PC-3 (cell line): ENCODE measurements around the gene WDR5B. TPM values are rescaled to one million over a fixed set of nuclear protein-coding genes. Genes with fewer than 3 reads are reported as not detected.

Source experiments
- ATAC-seq: fragments of 200-7000 bp; cut with Tn5 transposase; 2 replicates; pipeline ENCODE4 v1.9.1; 2020; ENCODE audit warnings: mild to moderate bottlenecking, moderate library complexity
- BruUV-seq: library from RNA; stranded (reverse); fragments of 400-500 nt; replicated peaks from 2 replicates; lab custom pipeline; 2021; lab: Mats Ljungman, UMichigan
- CTCF ChIA-PET: fragments of 300-600 bp; sonication (Branson Sonifier 250); formaldehyde crosslinking; loops from one replicate; lab custom pipeline; 2022; ENCODE audit warnings: antibody characterized with exemption; lab: Charles Lee
- POLR2A ChIA-PET: fragments of 300-600 bp; sonication (Branson Sonifier 250); formaldehyde crosslinking; loops from one replicate; lab custom pipeline; 2022; ENCODE audit warnings: antibody characterized with exemption; ENCODE audit not compliant: unreplicated experiment; lab: Charles Lee
- DNase-seq: peaks from one replicate; pipeline ENCODE4 v3.0.0-alpha.2; 2015
- H2AFZ ChIP-seq: fragments of 300-600 bp; sonication (generic); 2 replicates; pipeline ENCODE4 v1.6.0; 2016; ENCODE audit warnings: antibody characterized with exemption, low read length
- H3F3A ChIP-seq: fragments of 300-600 bp; sonication (generic); one replicate; pipeline ENCODE4 v1.6.0; 2017; ENCODE audit warnings: antibody characterized with exemption, low read length, control low read depth, mild to moderate bottlenecking; ENCODE audit not compliant: unreplicated experiment
- H3K27ac ChIP-seq: fragments of 300-600 bp; sonication (generic); 2 replicates; pipeline ENCODE4 v1.5.1; 2016; ENCODE audit warnings: mild to moderate bottlenecking, low read length
- H3K27me3 ChIP-seq: fragments of 300-600 bp; sonication (generic); 2 replicates; pipeline ENCODE4 v1.6.1; 2016; ENCODE audit warnings: low read length, mixed read lengths
- H3K36me3 ChIP-seq: fragments of 300-600 bp; sonication (generic); 2 replicates; pipeline ENCODE4 v1.6.1; 2016; ENCODE audit warnings: low read depth, mixed run types, low read length, mixed read lengths
- H3K4me1 ChIP-seq: fragments of 300-600 bp; sonication (generic); 2 replicates; pipeline ENCODE4 v1.5.1; 2016; ENCODE audit warnings: low read length; ENCODE audit not compliant: insufficient read depth
- H3K4me2 ChIP-seq: fragments of 300-600 bp; sonication (generic); 2 replicates; pipeline ENCODE4 v1.6.0; 2016; ENCODE audit warnings: low read length
- H3K4me3 ChIP-seq: fragments of 300-600 bp; sonication (generic); 2 replicates; pipeline ENCODE4 v1.5.1; 2016; ENCODE audit warnings: mild to moderate bottlenecking, low read length, mixed read lengths
- H3K79me2 ChIP-seq: fragments of 300-600 bp; sonication (generic); 2 replicates; pipeline ENCODE4 v1.6.1; 2017; ENCODE audit warnings: low read length, mixed read lengths
- H3K9ac ChIP-seq: fragments of 300-600 bp; sonication (generic); 2 replicates; pipeline ENCODE4 v1.6.0; 2016; ENCODE audit warnings: mild to moderate bottlenecking, low read length
- H3K9me2 ChIP-seq: fragments of 300-600 bp; sonication (generic); replicated peaks from 2 replicates; pipeline ENCODE4 v1.6.1; 2016; ENCODE audit warnings: mixed run types, low read length, mixed read lengths
- H3K9me3 ChIP-seq: fragments of 300-600 bp; sonication (generic); 2 replicates; pipeline ENCODE4 v1.6.1; 2016; ENCODE audit warnings: low read length, mixed read lengths
- H4K20me1 ChIP-seq: fragments of 300-600 bp; sonication (generic); 2 replicates; pipeline ENCODE4 v1.6.1; 2016; ENCODE audit warnings: low read length, mixed read lengths
- CTCF ChIP-seq: fragments of 300-600 bp; sonication (generic); conservative IDR thresholded peaks from 2 replicates; pipeline ENCODE4 v1.5.1; 2017; ENCODE audit warnings: antibody characterized with exemption, low read depth, mild to moderate bottlenecking, low read length
- EZH2 ChIP-seq: fragments of 300-600 bp; sonication (generic); IDR thresholded peaks from one replicate; pipeline ENCODE4 v1.6.1; 2017; ENCODE audit warnings: antibody characterized with exemption, mild to moderate bottlenecking, low read length; ENCODE audit not compliant: unreplicated experiment
- EZH2phosphoT487 ChIP-seq: fragments of 300-600 bp; sonication (generic); IDR thresholded peaks from 2 replicates; pipeline ENCODE4 v1.6.1; 2018; ENCODE audit warnings: mild to moderate bottlenecking, antibody characterized with exemption, low read length, borderline replicate concordance
- intact Hi-C: fragments of 100-400 bp; cut with micrococcal nuclease; formaldehyde crosslinking; loops from 2 replicates; pipeline ENCODE4 v1.9.0; 2023
- total RNA-seq: library from RNA; depleted of rRNA; stranded (reverse); fragments of >200 nt; gene quantifications from 2 replicates; pipeline ENCODE4 v1.2.3, GENCODE V29; 2014

The WDR5B gene
- total RNA-seq, 1 experiment from 2014 or later, result 4.0 TPM

- no peaks in the 10 kb centered on the region for H3K9me3 ChIP-seq
These were observed 25.2 kb downstream of the WDR5B start for GRCh38 chr3:122390665-122391064.

GRCh38 chr3:122389892-122390291 is 26.0 kb downstream of the WDR5B start:
- DNase-seq (no peak), ATAC-seq (no peak)
- Histone ChIP-seq H3K36me3 (peaks cover 16% of the 10 kb centered on the region; the same call in 1 of the 2 replicates), H3K9me2 (no peaks in the 10 kb centered on the region), H3K4me2 (no peak overlapping the region), H3F3A (no peaks in the 10 kb centered on the region), H4K20me1 (no peaks in the 10 kb centered on the region), H3K79me2 (peaks cover 48% of the 10 kb centered on the region), H3K27ac (no peak overlapping the region), H3K27me3 (no peaks in the 10 kb centered on the region), H3K9me3 (no peaks in the 10 kb centered on the region), H3K4me3 (no peak overlapping the region), H3K4me1 (peaks cover 29% of the 10 kb centered on the region), H3K9ac (no peak overlapping the region), H2AFZ (no peak overlapping the region)
- ChIA-PET POLR2A (no interaction called here), CTCF (no interaction called here)
- BruUV-seq, result no TSS peak
- TF ChIP-seq EZH2phosphoT487 (no peak), CTCF (no peak), EZH2 (no peak)
- intact Hi-C loops, result loop anchor here (5.0 kb wide), 1 partner anchor 287 kb away; no protein-coding TSS in a partner anchor

More at GRCh38 chr3:122390665-122391064, 25.2 kb downstream of the WDR5B start:
- Histone ChIP-seq H3K4me1 (peaks cover 23% of the 10 kb centered on the region), H3K79me2 (peaks cover 40% of the 10 kb centered on the region), H2AFZ (no peak overlapping the region), H3K36me3 (peaks cover 16% of the 10 kb centered on the region; the same call in 1 of the 2 replicates), H3F3A (no peaks in the 10 kb centered on the region), H3K27ac (no peak overlapping the region), H3K27me3 (no peaks in the 10 kb centered on the region), H4K20me1 (no peaks in the 10 kb centered on the region), H3K9ac (no peak overlapping the region), H3K4me3 (no peak overlapping the region), H3K4me2 (no peak overlapping the region), H3K9me2 (no peaks in the 10 kb centered on the region)
- no TSS peak for BruUV-seq
- ChIA-PET CTCF (no interaction called here), POLR2A (no interaction called here)
- TF ChIP-seq EZH2, result no peak
- TF ChIP-seq EZH2phosphoT487, result no peak
- TF ChIP-seq CTCF, result no peak
- intact Hi-C loops, result loop anchor here (5.0 kb wide), 1 partner anchor 287 kb away; no protein-coding TSS in a partner anchor
- DNase-seq (no peak), ATAC-seq (no peak)

GRCh38 chr3:122389197-122389596 is 26.7 kb downstream of the WDR5B start:
- Histone ChIP-seq H3K27ac (no peak overlapping the region), H3K4me3 (no peak overlapping the region), H3K9me3 (no peaks in the 10 kb centered on the region), H3K79me2 (peaks cover 55% of the 10 kb centered on the region), H2AFZ (no peak overlapping the region), H3K9ac (no peak overlapping the region), H3K4me2 (no peak overlapping the region), H4K20me1 (no peaks in the 10 kb centered on the region), H3K36me3 (peaks cover 13% of the 10 kb centered on the region; the same call in 1 of the 2 replicates), H3K4me1 (peaks cover 29% of the 10 kb centered on the region), H3F3A (no peaks in the 10 kb centered on the region), H3K27me3 (no peaks in the 10 kb centered on the region), H3K9me2 (no peaks in the 10 kb centered on the region)
- no peak for TF ChIP-seq CTCF
- TF ChIP-seq EZH2phosphoT487, result no peak
- no peak for TF ChIP-seq EZH2
- ATAC-seq (no peak), DNase-seq (no peak)
- ChIA-PET CTCF (no interaction called here), POLR2A (no interaction called here)
- no TSS peak for BruUV-seq
- intact Hi-C loops, result no loop called here
